CD4-positive, alpha-beta T cell treated with Interleukin-6 for 4 hours (primary cell): ENCODE results near the gene NMU.
"Not testable (repeated sequence)": the region's sequence is repeated elsewhere in the genome, so short reads cannot be mapped to it uniquely, and the experiment has no call there.

Experiments used
- DNase-seq: peaks from one replicate; pipeline ENCODE4 v3.0.0-alpha.2; 2020; ENCODE audit warnings: mixed read lengths

NMU gene

GRCh38 chr4:55635741-55636655 lies at the start of gene NMU:
NMU (minus strand) TSS chr4:55636298; CDS start chr4:55636192, 106 bp downstream.
- DNase-seq = peak; percentile 10

- no peak for DNase-seq
Observed at GRCh38 chr4:55684276-55684675, 48.2 kb upstream of the NMU start.

GRCh38 chr4:55682797-55683196 lies 46.7 kb upstream of the NMU start:
- DNase-seq = not testable (repeated sequence)

- DNase-seq = no peak
Observed at GRCh38 chr4:55682295-55682694, 46.2 kb upstream of the NMU start.

- DNase-seq = no peak
Observed at GRCh38 chr4:55681430-55681829, 45.3 kb upstream of the NMU start.

GRCh38 chr4:55675196-55675793 lies 39.2 kb upstream of the NMU start:
- no peak for DNase-seq

- no peak for DNase-seq
Observed at GRCh38 chr4:55673424-55673823, 37.3 kb upstream of the NMU start.

- no peak for DNase-seq
Observed at GRCh38 chr4:55671667-55672066, 35.6 kb upstream of the NMU start.

- no peak for DNase-seq
Observed at GRCh38 chr4:55670695-55671094, 34.6 kb upstream of the NMU start.

- DNase-seq = no peak
Observed at GRCh38 chr4:55668449-55668848, 32.4 kb upstream of the NMU start.

GRCh38 chr4:55666535-55666934 lies 30.4 kb upstream of the NMU start:
- DNase-seq = no peak

- DNase-seq = no peak
Observed at GRCh38 chr4:55663145-55663544, 27.0 kb upstream of the NMU start.

GRCh38 chr4:55661398-55662056 lies 25.4 kb upstream of the NMU start:
- DNase-seq = no peak

GRCh38 chr4:55658657-55659056 lies 22.6 kb upstream of the NMU start:
- DNase-seq = no peak

- DNase-seq = no peak
Observed at GRCh38 chr4:55654131-55654530, 18.0 kb upstream of the NMU start.

- no peak for DNase-seq
Observed at GRCh38 chr4:55650483-55650882, 14.4 kb upstream of the NMU start.

- no peak for DNase-seq
Observed at GRCh38 chr4:55637272-55637820, 1.2 kb upstream of the NMU start.

- DNase-seq = no peak
Observed at GRCh38 chr4:55636656-55636999, 530 bp upstream of the NMU start.

- DNase-seq = no peak
Observed at GRCh38 chr4:55635282-55635681, 816 bp downstream of the NMU start.

GRCh38 chr4:55634417-55635128 lies 1.5 kb downstream of the NMU start:
- DNase-seq = no peak

GRCh38 chr4:55633903-55634302 lies 2.2 kb downstream of the NMU start:
- no peak for DNase-seq

GRCh38 chr4:55625835-55626234 lies 10.3 kb downstream of the NMU start:
- no peak for DNase-seq

GRCh38 chr4:55624063-55624462 lies 12.0 kb downstream of the NMU start:
- DNase-seq = not testable (repeated sequence)
